SU-DHL-6 (cell line): ENCODE results near the gene IDH3G.

Experiments
- CTCF ChIP-seq: fragments of 200-600 bp; sonication (generic); IDR thresholded peaks from one replicate; pipeline ENCODE4 v1.5.1; 2017; ENCODE audit warnings: antibody characterized with exemption, mild to moderate bottlenecking, low read length, moderate library complexity; ENCODE audit not compliant: insufficient read depth, poor library complexity, severe bottlenecking
- EZH2phosphoT487 ChIP-seq: fragments of 200-600 bp; sonication (generic), shearing (Covaris generic); conservative IDR thresholded peaks from 2 replicates; pipeline ENCODE4 v1.6.1; 2018; ENCODE audit warnings: mild to moderate bottlenecking, antibody characterized with exemption, low read length, moderate library complexity, mixed read lengths

- no peak for TF ChIP-seq CTCF
- no peak for TF ChIP-seq EZH2phosphoT487
Measured at GRCh38 chrX:153770601-153771414, 23.4 kb downstream of the IDH3G start.
